Activated CD4-positive, CD25-positive, alpha-beta regulatory T cell treated with anti-CD3 and anti-CD28 coated beads, Interleukin-2, amount 50 U/mL, for 24 hours (primary cell): Measurements from ENCODE around the gene CCNG2.

Experiments used
- ATAC-seq, 2 donors: fragments of 150-1000 bp; cut with Tn5 transposase; one replicate each; pipeline ENCODE4 v1.10.0; 2021; ENCODE audit warnings: mild to moderate bottlenecking in 1 of 2, moderate library complexity in 1 of 2

Gene CCNG2

DNA sequence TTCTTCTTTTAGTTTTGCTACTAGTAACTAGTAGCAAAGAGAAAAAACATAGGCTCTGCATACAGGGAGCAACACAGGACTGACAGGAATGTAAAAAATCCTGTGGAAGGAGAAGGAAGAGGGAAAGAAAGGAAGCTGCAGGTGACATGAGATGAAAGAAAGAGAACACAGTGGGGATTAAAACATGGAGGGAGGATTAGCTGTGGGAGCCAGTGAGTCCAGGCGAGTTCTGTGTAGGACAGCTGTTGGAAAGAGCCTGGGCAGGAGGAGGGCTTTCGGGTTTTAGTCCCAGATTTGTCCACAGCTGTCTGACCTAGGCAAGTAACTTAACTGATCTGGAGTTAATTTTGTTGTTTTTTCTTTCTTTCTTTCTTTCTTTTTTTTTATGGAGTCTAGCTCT is 21.6 kb downstream of the CCNG2 start:
- no peak for ATAC-seq

GRCh38 chr4:77179519-77179918 is 22.5 kb downstream of the CCNG2 start:
- ATAC-seq, result no peak

- no peak for ATAC-seq
These were observed 24.7 kb downstream of the CCNG2 start for GRCh38 chr4:77181720-77182119.

- no peak for ATAC-seq
These were observed 26.9 kb downstream of the CCNG2 start for GRCh38 chr4:77183777-77184420.

DNA sequence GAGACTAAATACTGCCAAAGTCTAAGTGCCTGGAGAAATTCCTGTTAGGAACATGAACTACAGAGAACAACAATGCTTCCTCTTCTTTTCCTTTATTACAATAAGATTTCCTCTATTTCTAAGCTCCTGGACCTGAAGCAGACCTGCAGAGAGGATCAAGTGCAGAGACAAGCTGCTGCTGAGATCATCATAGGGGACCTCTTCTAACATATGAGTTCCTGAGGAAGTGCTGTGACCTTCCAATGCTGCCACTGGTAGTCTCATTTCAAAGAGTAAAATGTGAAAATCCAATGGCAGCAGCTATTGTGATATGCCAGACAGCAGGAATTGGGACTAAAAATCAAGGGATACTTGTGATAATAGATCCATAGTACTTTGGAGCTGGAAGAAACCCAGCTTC is 28.0 kb downstream of the CCNG2 start:
- no peak for ATAC-seq

- ATAC-seq, result no peak
These were observed 28.7 kb downstream of the CCNG2 start for GRCh38 chr4:77185686-77186085.

- no peak for ATAC-seq
These were observed 30.3 kb downstream of the CCNG2 start for GRCh38 chr4:77187322-77187721.

DNA sequence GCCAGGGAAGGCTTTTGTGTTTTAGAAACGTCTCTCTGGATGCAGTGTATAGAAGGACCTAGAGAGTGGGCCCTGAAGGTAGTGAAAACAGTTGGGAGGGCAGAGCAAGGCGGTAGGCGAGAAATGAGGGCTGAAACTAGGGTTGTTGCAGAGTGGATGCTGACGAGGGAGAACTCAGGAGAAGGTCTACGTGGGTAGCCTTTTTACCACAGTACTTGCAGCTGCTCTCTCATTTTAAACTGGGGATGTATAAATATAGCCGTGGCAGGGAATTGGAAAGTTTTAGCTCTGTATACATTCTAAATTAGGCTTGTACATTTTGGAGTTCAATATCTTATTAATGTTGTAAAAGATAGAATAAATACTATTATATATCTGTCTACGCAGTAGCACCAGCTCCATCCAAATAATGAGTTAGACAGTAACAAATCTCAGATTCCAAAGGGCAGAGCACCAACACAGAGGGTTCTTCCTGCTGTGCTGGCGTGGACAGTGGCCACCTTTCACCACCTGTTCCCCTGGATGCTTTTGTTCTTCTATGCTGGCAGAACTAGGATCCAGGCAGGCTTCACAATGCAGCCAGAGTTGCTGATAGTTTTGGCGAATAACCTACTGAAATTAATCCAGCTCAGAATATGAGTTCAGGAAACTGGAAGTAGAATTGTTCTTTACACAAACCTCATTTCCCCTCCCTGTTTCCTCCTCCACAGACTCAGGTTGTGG is 31.7 kb downstream of the CCNG2 start:
- no peak for ATAC-seq

DNA sequence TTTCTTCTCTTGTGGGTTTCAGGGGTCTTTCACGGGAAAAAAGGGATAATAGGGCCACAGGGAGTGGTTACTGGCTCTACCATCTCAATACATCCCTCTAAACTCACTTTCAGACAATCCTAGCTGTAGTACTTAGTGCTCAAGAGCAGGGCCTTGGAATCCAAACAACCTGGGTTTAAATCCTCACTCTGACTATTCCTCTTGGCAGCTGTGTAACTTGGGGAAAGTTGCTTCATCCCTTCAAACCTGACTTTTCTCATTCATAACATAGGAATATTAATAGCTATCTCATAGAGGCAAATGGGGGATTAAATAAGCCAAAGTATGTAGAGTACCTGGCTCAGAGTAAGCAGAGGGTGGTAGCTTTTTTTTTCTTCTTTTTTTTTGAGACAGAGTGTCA is 32.4 kb downstream of the CCNG2 start:
- ATAC-seq, result no peak

- no peak for ATAC-seq
These were observed 33.0 kb downstream of the CCNG2 start for GRCh38 chr4:77190053-77190452.

GRCh38 chr4:77193046-77193445 is 36.0 kb downstream of the CCNG2 start:
- ATAC-seq, result no peak

DNA sequence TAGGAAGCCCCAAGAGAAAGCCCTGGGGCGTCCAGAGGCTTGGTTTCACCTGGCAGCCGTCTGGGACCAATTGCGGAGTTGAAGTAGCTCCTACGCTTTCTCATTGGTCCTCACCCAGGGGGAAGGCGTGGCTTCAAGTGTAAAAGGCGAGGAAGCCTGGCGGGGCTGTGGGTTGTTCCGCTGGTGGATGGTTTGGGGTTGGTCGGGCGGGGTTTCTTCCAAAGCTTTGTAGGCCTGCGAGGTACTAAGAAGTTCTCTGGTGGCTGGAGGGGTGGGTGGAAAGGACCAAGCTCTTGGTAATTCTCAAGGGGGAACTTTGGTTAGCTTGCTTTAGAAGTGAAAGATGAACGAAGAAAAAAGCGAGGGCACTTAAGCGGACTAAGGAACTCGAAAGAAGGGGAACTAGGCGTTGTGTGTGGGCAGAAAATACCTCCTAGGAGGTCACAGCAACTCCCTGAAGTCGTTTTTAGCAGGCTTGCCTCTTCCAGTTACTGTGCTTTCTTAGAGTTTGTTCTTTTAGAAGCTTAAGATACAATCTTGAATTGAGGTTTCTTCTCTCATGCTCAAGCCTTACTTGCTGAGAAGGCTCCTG is 36.6 kb downstream of the CCNG2 start:
- peak; percentile 95 to 98 for ATAC-seq

DNA sequence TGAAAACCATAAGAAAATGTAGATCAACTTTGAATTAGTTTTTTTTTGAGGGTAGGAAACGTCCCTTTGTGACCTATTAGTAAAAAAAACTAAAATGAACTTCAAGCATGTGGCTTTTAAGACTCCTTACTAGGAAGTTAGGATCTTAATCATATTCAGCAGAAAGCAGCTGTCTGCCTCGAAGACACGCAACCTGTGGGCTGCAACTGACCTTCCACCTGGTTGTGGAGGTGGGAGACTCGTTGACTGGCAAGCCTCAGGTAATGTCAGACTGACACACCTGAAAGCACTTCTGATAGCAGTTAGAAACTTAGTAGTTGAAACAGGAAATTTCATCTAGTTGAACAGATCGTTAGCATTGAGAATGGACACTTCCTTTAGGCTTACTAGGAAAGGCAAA is 37.4 kb downstream of the CCNG2 start:
- ATAC-seq, result no peak

DNA sequence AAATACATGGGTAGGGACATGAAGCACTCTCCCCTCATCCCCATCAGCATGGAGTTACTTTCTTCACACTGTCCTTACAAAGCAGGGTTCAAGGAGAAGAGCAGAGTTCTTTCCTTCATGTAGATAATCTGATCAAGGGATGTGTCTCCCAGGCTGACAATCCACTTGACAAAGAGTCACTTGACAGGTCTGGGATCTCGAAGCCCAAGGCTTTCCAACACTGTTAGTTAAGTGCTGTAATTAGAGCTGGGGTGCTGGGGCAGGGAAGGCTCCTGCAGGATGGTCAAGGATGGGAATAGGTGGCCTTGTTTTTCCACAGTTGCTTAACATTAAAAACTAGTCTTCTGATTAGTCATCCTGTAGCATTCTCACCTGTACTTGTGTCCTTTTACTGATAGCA is 38.0 kb downstream of the CCNG2 start:
- no peak for ATAC-seq

DNA sequence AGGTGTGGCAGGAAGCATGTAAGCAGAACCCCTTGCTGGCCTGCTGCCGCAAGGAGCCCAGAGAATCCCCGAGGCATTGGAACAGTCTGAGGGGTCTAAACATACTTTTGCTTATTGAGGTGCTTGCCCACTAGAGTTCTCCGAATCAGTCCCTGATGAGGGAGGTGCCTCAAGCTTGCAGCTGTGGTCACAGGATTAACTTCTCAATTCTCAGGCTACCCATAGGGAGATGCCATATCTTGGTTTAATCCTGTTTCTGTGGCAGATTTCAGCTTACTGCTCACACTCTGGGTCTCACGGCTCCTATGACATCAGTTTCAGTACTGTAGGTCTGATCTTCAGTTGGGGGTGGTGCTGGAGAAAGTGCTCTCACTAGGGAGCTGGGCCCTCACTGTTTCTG is 39.9 kb downstream of the CCNG2 start:
- peak in 1 of 2 donors; percentile 10 for ATAC-seq

DNA sequence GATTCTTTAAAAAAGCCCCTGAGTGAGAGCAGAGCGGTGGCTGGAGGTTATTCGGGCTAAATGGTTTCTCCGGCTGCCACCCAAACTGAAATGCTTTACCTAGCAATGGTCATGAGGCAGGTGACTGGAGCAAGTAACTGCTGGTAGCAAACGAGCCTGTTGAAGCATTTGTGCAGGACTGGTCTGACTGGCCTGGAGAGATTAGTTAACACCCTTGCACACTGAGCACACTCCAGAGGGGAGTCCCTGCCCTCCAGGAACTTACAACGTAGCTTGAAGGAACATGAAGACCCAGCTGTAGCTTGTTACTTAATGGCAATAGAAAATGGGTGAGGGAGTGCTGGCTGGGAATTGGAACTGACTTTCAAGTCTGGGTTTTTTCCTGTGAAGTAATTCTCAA is 40.4 kb downstream of the CCNG2 start:
- no peak for ATAC-seq

DNA sequence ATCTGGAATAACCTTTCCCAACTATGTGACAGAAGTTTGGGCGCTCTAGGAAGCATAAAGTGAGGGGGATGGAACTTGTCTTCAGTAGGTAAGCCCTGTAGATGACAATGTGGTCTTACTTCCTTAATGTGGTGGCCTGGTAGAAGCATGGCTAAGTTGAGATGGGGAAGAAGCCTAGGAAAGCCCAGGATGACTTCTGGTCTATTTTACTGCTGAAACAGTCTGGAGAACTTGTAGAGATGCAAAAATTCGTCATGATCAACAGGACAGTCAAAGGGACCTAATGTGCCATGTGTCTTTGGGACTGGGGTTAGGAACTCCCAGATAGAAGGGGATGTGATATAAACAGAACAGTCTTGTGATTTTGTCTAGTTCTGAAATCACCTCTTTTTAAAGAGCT is 40.8 kb downstream of the CCNG2 start:
- ATAC-seq, result no peak

GRCh38 chr4:77199276-77199675 is 42.3 kb downstream of the CCNG2 start:
- no peak for ATAC-seq

- ATAC-seq, result no peak
These were observed 42.7 kb downstream of the CCNG2 start for GRCh38 chr4:77199701-77200100.

GRCh38 chr4:77201343-77201742 is 44.3 kb downstream of the CCNG2 start:
- ATAC-seq, result no peak

DNA sequence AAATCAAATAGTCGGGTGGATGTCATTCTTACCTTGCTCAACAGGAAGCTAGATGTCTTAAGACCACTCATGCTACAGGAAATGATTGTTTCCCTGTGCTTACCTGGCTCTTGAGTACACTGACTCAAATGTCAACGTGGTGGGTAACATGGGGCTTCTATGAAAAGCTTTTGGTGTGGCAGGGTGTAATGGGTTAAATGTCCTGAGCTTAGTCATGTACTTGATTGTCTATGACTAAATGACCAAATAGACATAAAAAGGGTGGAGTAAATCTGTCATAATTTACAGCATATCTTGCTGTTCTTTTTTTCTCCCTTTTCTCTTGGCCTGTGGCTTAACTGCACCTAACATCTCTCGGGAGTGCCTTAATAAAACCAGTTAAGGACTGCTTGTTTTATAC is 44.9 kb downstream of the CCNG2 start:
- peak; percentile 45 to 50 for ATAC-seq

DNA sequence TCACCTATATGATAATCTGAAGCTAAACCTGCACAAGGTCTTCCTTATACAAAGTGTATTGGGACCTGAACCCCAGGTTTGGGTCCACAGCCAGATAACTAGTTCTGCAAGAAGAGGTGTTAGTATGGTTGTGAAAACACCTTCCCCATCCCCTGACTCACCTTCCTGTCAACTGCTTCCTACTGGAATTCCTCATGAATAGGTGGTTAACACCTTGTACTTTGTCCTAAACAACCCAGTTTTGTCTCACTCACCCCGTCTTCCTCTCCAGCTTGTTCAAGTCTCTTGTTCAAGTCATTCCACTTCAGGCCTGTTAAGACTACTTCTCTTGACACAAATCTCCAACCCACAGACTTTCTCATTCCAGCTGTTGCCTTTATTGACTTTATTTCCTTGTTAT is 45.5 kb downstream of the CCNG2 start:
- no peak for ATAC-seq

DNA sequence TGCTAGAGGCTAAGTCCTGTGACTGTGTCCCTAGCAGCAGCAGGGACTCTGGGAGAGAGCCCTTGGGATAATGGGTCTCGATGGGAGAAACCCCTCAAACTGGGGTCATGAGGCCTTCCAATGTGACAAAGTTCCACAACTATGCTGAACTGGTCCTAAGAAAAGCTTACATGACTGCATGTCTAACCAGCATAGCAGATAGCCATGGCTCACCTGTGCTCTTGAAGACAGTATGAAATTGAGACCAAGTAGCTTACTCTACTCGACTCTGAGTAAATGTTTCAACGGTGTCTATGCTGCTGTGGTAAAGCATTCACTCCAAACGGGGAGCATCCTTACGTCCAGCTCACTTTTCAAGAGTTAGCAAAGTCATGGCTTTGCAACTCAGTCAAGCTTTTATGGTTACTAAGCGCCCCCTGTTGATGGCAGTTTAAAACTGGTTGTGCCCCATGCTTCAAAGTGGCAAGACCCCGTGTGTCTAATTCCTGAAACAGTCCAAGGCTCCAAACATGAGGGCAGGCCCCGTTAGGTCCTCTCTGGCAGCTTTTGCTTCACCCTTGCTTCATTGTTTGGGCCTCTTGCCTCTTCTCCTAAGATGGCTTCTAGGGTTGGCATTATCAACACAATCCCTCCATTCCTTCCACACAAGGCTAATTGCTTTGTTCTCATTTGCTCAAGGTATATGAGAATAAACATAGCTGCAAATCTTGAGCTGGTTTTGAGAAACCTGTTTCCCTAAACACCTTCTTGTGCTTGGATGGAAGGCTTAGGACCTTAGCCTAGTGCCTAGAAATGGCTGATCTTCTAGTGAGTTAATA is 46.6 kb downstream of the CCNG2 start:
- peak; percentile 62 to 65 for ATAC-seq
